GM13976 (cell line): ENCODE data around the gene NLRC5.

Source experiments
- DNase-seq: peaks from one replicate; pipeline ENCODE4 v3.0.0; 2012; ENCODE audit warnings: low spot score
- in situ Hi-C: fragments of 300-500 bp; cut with MboI; formaldehyde crosslinking; loops from one replicate; pipeline ENCODE4 v1.12.0; 2022; ENCODE audit warnings: low sequenced_read_pairs, mixed read lengths, inconsistent platforms; ENCODE audit not compliant: unreplicated experiment
- TF ChIP-seq, protein P1 (sequence below): IDR thresholded peaks from 2 replicates; pipeline ENCODE4 v1.5.1; 2012; ENCODE audit warnings: borderline replicate concordance, mild to moderate bottlenecking; ENCODE audit not compliant: insufficient read depth; ENCODE audit errors: extremely low read depth, missing control alignments, control extremely low read depth

The NLRC5 gene

DNA sequence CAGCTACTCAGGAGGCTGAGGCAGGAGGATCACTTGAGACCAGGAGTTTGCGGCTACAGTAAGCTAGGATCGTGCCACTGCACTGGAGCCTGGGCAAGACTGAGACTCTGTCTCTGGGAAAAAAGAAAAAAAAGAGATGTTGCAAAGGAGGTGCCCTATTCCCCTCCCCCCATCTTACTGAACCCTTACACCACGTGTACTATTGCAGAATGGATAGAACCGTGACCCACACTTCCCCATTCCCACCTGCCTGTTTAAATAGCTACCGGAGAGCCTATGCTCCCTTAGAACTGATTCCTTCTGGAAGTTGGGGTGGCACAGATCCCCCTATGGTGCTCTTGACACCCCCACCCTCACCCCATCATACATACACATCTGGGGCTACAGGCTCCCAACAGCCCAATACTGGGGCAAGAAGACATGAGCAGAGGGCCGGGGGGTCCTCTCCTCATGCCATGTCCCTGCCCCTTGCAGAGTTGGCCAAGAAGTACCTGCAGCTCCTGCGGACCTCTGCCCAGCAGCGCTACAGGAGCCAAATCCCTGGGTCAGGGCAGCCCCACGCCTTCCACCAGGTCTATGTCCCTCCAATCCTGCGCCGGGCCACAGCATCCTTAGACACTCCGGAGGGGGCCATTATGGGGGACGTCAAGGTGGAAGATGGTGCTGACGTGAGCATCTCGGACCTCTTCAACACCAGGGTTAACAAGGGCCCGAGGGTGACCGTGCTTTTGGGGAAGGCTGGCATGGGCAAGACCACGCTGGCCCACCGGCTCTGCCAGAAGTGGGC is 35.7 kb downstream of the NLRC5 start:
- DNase-seq, result no peak
- TF ChIP-seq, protein P1, sequence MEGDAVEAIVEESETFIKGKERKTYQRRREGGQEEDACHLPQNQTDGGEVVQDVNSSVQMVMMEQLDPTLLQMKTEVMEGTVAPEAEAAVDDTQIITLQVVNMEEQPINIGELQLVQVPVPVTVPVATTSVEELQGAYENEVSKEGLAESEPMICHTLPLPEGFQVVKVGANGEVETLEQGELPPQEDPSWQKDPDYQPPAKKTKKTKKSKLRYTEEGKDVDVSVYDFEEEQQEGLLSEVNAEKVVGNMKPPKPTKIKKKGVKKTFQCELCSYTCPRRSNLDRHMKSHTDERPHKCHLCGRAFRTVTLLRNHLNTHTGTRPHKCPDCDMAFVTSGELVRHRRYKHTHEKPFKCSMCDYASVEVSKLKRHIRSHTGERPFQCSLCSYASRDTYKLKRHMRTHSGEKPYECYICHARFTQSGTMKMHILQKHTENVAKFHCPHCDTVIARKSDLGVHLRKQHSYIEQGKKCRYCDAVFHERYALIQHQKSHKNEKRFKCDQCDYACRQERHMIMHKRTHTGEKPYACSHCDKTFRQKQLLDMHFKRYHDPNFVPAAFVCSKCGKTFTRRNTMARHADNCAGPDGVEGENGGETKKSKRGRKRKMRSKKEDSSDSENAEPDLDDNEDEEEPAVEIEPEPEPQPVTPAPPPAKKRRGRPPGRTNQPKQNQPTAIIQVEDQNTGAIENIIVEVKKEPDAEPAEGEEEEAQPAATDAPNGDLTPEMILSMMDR, result no peak
- in situ Hi-C loops, result no loop called here

DNA sequence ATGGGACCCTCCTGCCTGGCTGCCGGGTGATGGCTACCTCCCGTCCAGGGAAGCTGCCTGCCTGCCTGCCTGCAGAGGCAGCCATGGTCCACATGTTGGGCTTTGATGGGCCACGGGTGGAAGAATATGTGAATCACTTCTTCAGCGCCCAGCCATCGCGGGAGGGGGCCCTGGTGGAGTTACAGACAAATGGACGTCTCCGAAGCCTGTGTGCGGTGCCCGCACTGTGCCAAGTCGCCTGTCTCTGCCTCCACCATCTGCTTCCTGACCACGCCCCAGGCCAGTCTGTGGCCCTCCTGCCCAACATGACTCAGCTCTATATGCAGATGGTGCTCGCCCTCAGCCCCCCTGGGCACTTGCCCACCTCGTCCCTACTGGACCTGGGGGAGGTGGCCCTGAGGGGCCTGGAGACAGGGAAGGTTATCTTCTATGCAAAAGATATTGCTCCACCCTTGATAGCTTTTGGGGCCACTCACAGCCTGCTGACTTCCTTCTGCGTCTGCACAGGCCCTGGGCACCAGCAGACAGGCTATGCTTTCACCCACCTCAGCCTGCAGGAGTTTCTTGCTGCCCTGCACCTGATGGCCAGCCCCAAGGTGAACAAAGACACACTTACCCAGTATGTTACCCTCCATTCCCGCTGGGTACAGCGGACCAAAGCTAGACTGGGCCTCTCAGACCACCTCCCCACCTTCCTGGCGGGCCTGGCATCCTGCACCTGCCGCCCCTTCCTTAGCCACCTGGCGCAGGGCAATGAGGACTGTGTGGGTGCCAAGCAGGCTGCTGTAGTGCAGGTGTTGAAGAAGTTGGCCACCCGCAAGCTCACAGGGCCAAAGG is 36.8 kb downstream of the NLRC5 start:
- in situ Hi-C loops, result no loop called here
- no peak for DNase-seq

DNA sequence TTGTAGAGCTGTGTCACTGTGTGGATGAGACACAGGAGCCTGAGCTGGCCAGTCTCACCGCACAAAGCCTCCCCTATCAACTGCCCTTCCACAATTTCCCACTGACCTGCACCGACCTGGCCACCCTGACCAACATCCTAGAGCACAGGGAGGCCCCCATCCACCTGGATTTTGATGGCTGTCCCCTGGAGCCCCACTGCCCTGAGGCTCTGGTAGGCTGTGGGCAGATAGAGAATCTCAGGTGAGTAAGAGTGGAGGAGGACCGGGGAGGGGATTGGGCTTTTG is 37.4 kb downstream of the NLRC5 start:
- DNase-seq, result no peak
- TF ChIP-seq, protein P1, result no peak
- in situ Hi-C loops, result no loop called here

More for the DNA sequence above, 36.8 kb downstream of the NLRC5 start:
- TF ChIP-seq, protein P1, result no peak

DNA sequence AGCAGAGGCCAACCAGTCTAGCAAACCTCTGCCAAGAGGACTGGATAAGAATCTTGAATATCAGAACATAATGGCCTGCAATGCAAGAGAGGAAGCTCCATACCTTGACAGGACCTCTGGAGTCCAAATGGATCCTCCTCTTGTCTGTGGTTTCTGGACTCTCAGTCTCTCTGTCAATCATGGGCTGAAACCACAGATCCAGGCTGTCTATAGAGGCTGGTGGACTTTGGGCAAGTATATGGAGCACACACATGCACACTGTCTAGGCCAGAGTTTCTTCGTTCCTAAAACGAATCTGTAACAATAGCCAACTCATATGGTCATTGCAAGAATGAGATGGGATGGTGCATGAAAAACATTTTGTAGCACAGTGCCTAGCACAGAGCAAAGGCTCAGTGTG is 37.7 kb downstream of the NLRC5 start:
- TF ChIP-seq, protein P1, result no peak
- in situ Hi-C loops, result no loop called here
- no peak for DNase-seq

DNA sequence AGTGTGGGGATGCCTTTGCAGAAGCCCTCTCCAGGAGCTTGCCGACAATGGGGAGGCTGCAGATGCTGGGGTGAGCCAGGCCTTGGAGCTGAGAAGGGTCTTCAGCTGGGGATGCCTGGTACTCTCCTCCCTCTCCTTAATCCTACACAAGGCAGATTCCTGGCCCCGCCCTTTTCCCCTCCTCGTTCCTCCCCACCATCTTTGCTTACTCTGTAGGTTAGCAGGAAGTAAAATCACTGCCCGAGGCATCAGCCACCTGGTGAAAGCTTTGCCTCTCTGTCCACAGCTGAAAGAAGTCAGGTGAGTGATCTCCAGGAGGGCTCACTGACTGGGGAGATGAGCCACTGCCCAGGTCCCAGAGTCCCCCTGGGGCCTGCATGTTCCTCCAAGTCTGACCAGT is 38.7 kb downstream of the NLRC5 start:
- no peak for DNase-seq
- in situ Hi-C loops, result no loop called here
- TF ChIP-seq, protein P1, result no peak

DNA sequence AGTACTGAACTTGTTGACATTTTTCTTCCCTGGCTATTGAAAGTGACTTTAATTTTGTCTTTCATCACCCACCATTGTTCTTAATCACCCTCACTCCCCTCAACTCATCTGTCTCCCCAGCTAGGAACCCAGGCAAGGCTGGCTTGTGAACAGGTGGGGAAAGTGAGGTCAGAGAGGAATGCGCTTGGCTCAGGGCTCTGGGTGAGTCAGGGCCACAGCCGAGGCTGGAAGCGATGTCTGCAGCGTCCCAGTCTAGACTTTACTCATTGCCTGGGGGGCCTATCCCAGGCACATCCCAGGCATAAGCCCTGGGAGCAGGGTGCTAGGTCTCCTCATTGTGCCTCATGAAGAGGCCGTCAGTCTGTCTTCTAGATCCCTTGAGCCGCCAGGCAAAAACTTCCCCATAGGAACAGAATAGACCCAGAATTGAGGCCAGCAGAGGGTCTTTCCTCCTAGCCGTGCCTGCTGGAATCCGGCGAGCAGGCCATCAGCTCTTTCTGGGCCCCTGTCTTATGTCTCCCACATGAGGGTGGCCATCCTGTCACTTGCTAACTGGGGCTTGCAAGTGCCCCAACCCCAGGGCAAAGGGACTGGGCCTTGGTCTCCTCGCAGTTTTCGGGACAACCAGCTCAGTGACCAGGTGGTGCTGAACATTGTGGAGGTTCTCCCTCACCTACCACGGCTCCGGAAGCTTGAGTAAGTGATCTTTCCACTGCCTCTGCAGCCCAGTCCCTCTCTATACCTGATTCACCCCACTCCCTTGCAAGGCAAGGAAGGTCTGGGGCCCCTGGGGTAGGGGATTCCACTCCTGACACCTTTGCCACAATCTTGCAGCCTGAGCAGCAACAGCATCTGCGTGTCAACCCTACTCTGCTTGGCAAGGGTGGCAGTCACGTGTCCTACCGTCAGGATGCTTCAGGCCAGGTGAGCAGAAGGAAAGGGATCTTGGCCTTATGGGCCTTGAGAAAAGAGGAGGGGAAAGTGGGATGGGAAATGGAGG is 40.1 kb downstream of the NLRC5 start:
- TF ChIP-seq, protein P1, result no peak
- no peak for DNase-seq
- in situ Hi-C loops, result no loop called here
